SK-N-SH (cell line): ENCODE measurements around the gene SNCA. TPM values are rescaled to one million over a fixed set of nuclear protein-coding genes. Genes with fewer than 3 reads are reported as not detected.

ENCODE experiments used
- CTCF ChIA-PET: fragments of 300-600, 350-600 bp; formaldehyde crosslinking; extraction: SDS; loops from one replicate; lab custom pipeline; 2021; lab: Yijun Ruan, JAX
- POLR2A ChIA-PET: fragments of 350-600 bp; sonication (Branson Sonifier 250); formaldehyde crosslinking; extraction: SDS; loops from one replicate; lab custom pipeline; 2020; ENCODE audit warnings: antibody characterized with exemption, inconsistent platforms; lab: Yijun Ruan, JAX
- DNase-seq: peaks from one replicate; pipeline ENCODE4 v3.0.0; 2012
- H2AFZ ChIP-seq: fragments of 200-600 bp; sonication (generic); 2 replicates; pipeline ENCODE4 v1.8.1; 2016; ENCODE audit warnings: antibody characterized with exemption, mild to moderate bottlenecking, low read depth
- H3F3A ChIP-seq: fragments of 200-600 bp; sonication (generic); replicated peaks from 2 replicates; pipeline ENCODE3; 2016; ENCODE audit warnings: antibody characterized with exemption, mild to moderate bottlenecking; ENCODE audit not compliant: insufficient read depth
- H3K27ac ChIP-seq, 2 experiments: fragments of 200-500 bp in 1 of 2; fragments of 200-600 bp in 1 of 2; sonication (Bioruptor generic) in 1 of 2; sonication (generic), shearing (Covaris generic) in 1 of 2; 2 replicates each; pipeline versions ENCODE4 v1.5.1 to v1.6.1; 2014 to 2016; ENCODE audit warnings: low read depth in 2 of 2, inconsistent platforms in 1 of 2, low read length in 1 of 2, mild to moderate bottlenecking in 1 of 2, mixed read lengths in 1 of 2
- H3K27me3 ChIP-seq: fragments of 200-600 bp; sonication (generic), shearing (Covaris generic); 2 replicates; pipeline ENCODE4 v1.6.1; 2016; ENCODE audit warnings: mixed run types; ENCODE audit not compliant: insufficient read depth
- H3K36me3 ChIP-seq, 2 experiments: fragments of 200-500 bp in 1 of 2; fragments of 200-600 bp in 1 of 2; sonication (Bioruptor generic) in 1 of 2; sonication (generic) in 1 of 2; replicated peaks in 1 of 2; 2 replicates each; pipeline versions ENCODE3 to v1.5.1; 2014 to 2016; ENCODE audit warnings: low read length in 1 of 2, mild to moderate bottlenecking in 1 of 2; ENCODE audit not compliant: insufficient read depth in 2 of 2, control insufficient read depth in 1 of 2
- H3K4me1 ChIP-seq, 2 experiments: fragments of 200-500 bp in 1 of 2; fragments of 200-600 bp in 1 of 2; sonication (Bioruptor generic) in 1 of 2; sonication (generic), shearing (Covaris generic) in 1 of 2; 2 replicates each; pipeline versions ENCODE4 v1.5.1 to v1.6.1; 2014 to 2016; ENCODE audit warnings: low read depth in 1 of 2, low read length in 1 of 2, mixed run types in 1 of 2; ENCODE audit not compliant: insufficient read depth in 2 of 2, control insufficient read depth in 1 of 2
- H3K4me2 ChIP-seq: fragments of 200-600 bp; sonication (generic), shearing (Covaris generic); 2 replicates; pipeline ENCODE4 v1.6.1; 2017; ENCODE audit warnings: mixed run types
- H3K4me3 ChIP-seq, 2 experiments: fragments of 200-500 bp in 1 of 2; fragments of 200-600 bp in 1 of 2; sonication (Bioruptor generic) in 1 of 2; sonication (generic), shearing (Covaris generic) in 1 of 2; 2 replicates each; pipeline versions ENCODE4 v1.5.1 to v1.8.1; 2014 to 2016; ENCODE audit warnings: low read depth in 2 of 2, inconsistent platforms in 1 of 2, low read length in 1 of 2, mild to moderate bottlenecking in 1 of 2, mixed read lengths in 1 of 2, moderate library complexity in 1 of 2
- H3K79me2 ChIP-seq: fragments of 200-600 bp; sonication (generic); 2 replicates; pipeline ENCODE4 v1.8.1; 2017; ENCODE audit warnings: mild to moderate bottlenecking; ENCODE audit not compliant: insufficient read depth
- H3K9ac ChIP-seq: fragments of 200-600 bp; sonication (generic); 2 replicates; pipeline ENCODE4 v1.6.1; 2017; ENCODE audit warnings: mixed run types
- H3K9me2 ChIP-seq: fragments of 200-600 bp; sonication (generic); 2 replicates; pipeline ENCODE4 v1.6.1; 2017; ENCODE audit warnings: mixed run types
- H3K9me3 ChIP-seq: fragments of 200-600 bp; sonication (generic); 2 replicates; pipeline ENCODE4 v1.6.1; 2017; ENCODE audit warnings: mixed run types, mild to moderate bottlenecking, moderate library complexity
- H4K20me1 ChIP-seq: fragments of 200-600 bp; sonication (generic); 2 replicates; pipeline ENCODE4 v1.6.1; 2017; ENCODE audit warnings: mild to moderate bottlenecking, mixed run types; ENCODE audit not compliant: insufficient read depth
- EZH2phosphoT487 ChIP-seq: fragments of 200-600 bp; sonication (generic); IDR thresholded peaks from 2 replicates; pipeline ENCODE4 v1.6.1; 2017; ENCODE audit warnings: low read depth, mixed run types, mild to moderate bottlenecking, antibody characterized with exemption, moderate library complexity, borderline replicate concordance
- FOSL2 ChIP-seq: IDR thresholded peaks from 2 replicates; pipeline ENCODE4 v1.4.0; 2012; ENCODE audit warnings: low read depth, mild to moderate bottlenecking, moderate library complexity, borderline replicate concordance
- FOXM1 ChIP-seq: IDR thresholded peaks from 2 replicates; pipeline ENCODE4 v1.4.0; 2012; ENCODE audit warnings: low read depth, mild to moderate bottlenecking
- GABPA ChIP-seq: IDR thresholded peaks from 2 replicates; pipeline ENCODE4 v1.4.0; 2012; ENCODE audit warnings: low read depth, mild to moderate bottlenecking
- GATA2 ChIP-seq: sonication (generic); formaldehyde crosslinking; IDR thresholded peaks from 2 replicates; pipeline ENCODE4 v1.5.0; 2020; ENCODE audit warnings: mild to moderate bottlenecking, missing genetic modification reagents
- JUND ChIP-seq: IDR thresholded peaks from 2 replicates; pipeline ENCODE4 v1.4.0; 2012
- MXI1 ChIP-seq: IDR thresholded peaks from 2 replicates; pipeline ENCODE4 v1.6.1; 2012; ENCODE audit warnings: mild to moderate bottlenecking, low read depth, low read length, improper control_type of control experiment
- NRF1 ChIP-seq: IDR thresholded peaks from 2 replicates; pipeline ENCODE4 v1.6.1; 2012; ENCODE audit warnings: low read depth, mild to moderate bottlenecking, low read length
- RAD21 ChIP-seq: IDR thresholded peaks from 2 replicates; pipeline ENCODE4 v1.6.1; 2012; ENCODE audit warnings: mild to moderate bottlenecking, low read length
- RFX5 ChIP-seq: IDR thresholded peaks from 2 replicates; pipeline ENCODE4 v1.6.1; 2012; ENCODE audit warnings: mild to moderate bottlenecking, improper control_type of control experiment, low read length
- SMC3 ChIP-seq: IDR thresholded peaks from 2 replicates; pipeline ENCODE4 v1.6.1; 2012; ENCODE audit warnings: low read depth, low read length, improper control_type of control experiment
- WGBS: methylation state at CpG from one replicate; pipeline ENCODE4 v1.1.6; 2017; ENCODE audit warnings: low lambda C conversion rate; 5-methylcytosine and 5-hydroxymethylcytosine counted together
- polyA plus RNA-seq, 3 experiments: library from polyadenylated mRNA; depleted of rRNA; stranded (reverse); fragments of >200 nt; gene quantifications; 2 replicates each; pipeline ENCODE4 v1.2.3, GENCODE V29; 2012
- TF ChIP-seq, protein P1 (sequence below): IDR thresholded peaks from 2 replicates; pipeline ENCODE4 v1.4.0; 2012; ENCODE audit warnings: low read depth
- TF ChIP-seq, protein P2 (sequence below): IDR thresholded peaks from 2 replicates; pipeline ENCODE4 v1.4.0; 2012; ENCODE audit warnings: low read depth, borderline replicate concordance
- TF ChIP-seq, protein P3 (sequence below): IDR thresholded peaks from 2 replicates; pipeline ENCODE4 v1.6.1; 2012; ENCODE audit warnings: mild to moderate bottlenecking, low read depth, low read length, moderate library complexity

SNCA gene
- polyA plus RNA-seq, 1 of the 3 experiments (the other 2 are of a cell fraction) = 12.9 TPM

DNA sequence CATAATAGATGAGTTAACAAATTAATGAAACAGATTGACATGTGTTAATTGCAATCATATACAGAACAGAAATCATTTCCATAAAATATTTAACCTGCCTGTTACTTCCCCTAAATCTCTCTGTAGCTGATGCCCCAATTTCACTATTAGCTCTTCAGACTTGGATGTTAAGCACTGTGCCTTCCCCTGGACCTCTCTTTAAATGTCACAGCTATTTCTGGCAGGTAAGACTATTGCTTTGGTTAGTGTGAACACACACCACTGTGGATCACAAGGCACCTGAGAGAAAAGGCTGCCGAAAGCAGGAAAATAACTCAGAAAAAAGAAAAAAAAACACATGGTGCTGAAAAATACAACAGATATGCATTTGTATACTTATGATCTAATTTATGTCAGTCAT is 91.3 kb downstream of the SNCA start:
- WGBS = 95% methylated on average over 1 of the region's 1 CpG
- CTCF ChIA-PET = no interaction called here
- H3K4me3 ChIP-seq = no peak overlapping the region
- no peak overlapping the region for H3K4me2 ChIP-seq
- no peaks in the 10 kb centered on the region for H4K20me1 ChIP-seq
- TF ChIP-seq FOXM1 (no peak), GATA2 (CRISPR knock-in tag) (no peak), NRF1 (no peak), GABPA (no peak), EZH2phosphoT487 (no peak), SMC3 (no peak), JUND (no peak), RAD21 (no peak), MXI1 (no peak), RFX5 (no peak), FOSL2 (no peak)
- TF ChIP-seq, protein P1, sequence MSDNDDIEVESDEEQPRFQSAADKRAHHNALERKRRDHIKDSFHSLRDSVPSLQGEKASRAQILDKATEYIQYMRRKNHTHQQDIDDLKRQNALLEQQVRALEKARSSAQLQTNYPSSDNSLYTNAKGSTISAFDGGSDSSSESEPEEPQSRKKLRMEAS = no peak
- TF ChIP-seq, protein P2, sequence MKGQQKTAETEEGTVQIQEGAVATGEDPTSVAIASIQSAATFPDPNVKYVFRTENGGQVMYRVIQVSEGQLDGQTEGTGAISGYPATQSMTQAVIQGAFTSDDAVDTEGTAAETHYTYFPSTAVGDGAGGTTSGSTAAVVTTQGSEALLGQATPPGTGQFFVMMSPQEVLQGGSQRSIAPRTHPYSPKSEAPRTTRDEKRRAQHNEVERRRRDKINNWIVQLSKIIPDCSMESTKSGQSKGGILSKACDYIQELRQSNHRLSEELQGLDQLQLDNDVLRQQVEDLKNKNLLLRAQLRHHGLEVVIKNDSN = no peak
- TF ChIP-seq, all 33 proteins: peak for 0
- Histone ChIP-seq H3K9me3 (no peaks in the 10 kb centered on the region), H2AFZ (no peak overlapping the region), H3K79me2 (no peaks in the 10 kb centered on the region), H3F3A (no peaks in the 10 kb centered on the region), H3K9ac (no peak overlapping the region), H3K4me1 (peaks cover 0 to 2% of the 10 kb centered on the region in 2 experiments; a peak in 2 of 4 replicates), H3K27ac (peak overlapping the region in 1 of 2 experiments; percentile 22; a peak in 2 of 4 replicates), H3K27me3 (no peaks in the 10 kb centered on the region), H3K9me2 (no peaks in the 10 kb centered on the region), H3K36me3 (no peaks in the 10 kb centered on the region)
- DNase-seq = no peak
- POLR2A ChIA-PET = no interaction called here

DNA sequence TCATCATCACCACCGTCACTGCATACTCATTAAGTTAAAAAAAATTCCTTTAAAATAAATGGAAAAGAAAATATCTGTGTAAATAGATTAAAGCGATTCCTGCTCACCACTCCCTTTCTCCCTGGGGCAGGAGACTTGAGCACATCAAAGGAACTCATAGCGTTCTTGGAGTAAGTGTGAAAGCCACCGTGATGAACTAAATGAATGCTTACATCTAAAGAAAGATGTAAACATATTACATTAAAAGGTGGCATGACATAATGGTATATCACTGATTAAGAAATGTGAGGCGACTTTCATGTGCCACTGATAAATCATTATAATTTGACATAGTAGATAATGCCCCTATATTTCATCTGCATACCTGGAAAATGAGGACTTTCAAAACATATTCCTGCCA is 92.0 kb downstream of the SNCA start:
- no peaks in the 10 kb centered on the region; the same call in 1 of the 2 replicates for H3K9me3 ChIP-seq
- H3K4me3 ChIP-seq = no peak overlapping the region
- no peak overlapping the region for H2AFZ ChIP-seq
- H3K79me2 ChIP-seq = no peaks in the 10 kb centered on the region
- WGBS = 88% methylated on average over 5 of the region's 5 CpGs
- no peaks in the 10 kb centered on the region for H3K27me3 ChIP-seq
- no peaks in the 10 kb centered on the region for H3K36me3 ChIP-seq
- POLR2A ChIA-PET = no interaction called here
- no peaks in the 10 kb centered on the region for H3K9me2 ChIP-seq
- TF ChIP-seq, protein P3, sequence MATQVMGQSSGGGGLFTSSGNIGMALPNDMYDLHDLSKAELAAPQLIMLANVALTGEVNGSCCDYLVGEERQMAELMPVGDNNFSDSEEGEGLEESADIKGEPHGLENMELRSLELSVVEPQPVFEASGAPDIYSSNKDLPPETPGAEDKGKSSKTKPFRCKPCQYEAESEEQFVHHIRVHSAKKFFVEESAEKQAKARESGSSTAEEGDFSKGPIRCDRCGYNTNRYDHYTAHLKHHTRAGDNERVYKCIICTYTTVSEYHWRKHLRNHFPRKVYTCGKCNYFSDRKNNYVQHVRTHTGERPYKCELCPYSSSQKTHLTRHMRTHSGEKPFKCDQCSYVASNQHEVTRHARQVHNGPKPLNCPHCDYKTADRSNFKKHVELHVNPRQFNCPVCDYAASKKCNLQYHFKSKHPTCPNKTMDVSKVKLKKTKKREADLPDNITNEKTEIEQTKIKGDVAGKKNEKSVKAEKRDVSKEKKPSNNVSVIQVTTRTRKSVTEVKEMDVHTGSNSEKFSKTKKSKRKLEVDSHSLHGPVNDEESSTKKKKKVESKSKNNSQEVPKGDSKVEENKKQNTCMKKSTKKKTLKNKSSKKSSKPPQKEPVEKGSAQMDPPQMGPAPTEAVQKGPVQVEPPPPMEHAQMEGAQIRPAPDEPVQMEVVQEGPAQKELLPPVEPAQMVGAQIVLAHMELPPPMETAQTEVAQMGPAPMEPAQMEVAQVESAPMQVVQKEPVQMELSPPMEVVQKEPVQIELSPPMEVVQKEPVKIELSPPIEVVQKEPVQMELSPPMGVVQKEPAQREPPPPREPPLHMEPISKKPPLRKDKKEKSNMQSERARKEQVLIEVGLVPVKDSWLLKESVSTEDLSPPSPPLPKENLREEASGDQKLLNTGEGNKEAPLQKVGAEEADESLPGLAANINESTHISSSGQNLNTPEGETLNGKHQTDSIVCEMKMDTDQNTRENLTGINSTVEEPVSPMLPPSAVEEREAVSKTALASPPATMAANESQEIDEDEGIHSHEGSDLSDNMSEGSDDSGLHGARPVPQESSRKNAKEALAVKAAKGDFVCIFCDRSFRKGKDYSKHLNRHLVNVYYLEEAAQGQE = no peak
- peaks cover 0 to 2% of the 10 kb centered on the region in 2 experiments; a peak in 2 of 4 replicates for H3K4me1 ChIP-seq
- no peak overlapping the region for H3K27ac ChIP-seq
- H3F3A ChIP-seq = no peaks in the 10 kb centered on the region
- H3K4me2 ChIP-seq = no peak overlapping the region
- CTCF ChIA-PET = no interaction called here
- H3K9ac ChIP-seq = no peak overlapping the region
- no peak for DNase-seq
- no peaks in the 10 kb centered on the region for H4K20me1 ChIP-seq
